GM13977 (cell line): ENCODE measurements around the gene SNX4.

Source experiments
- DNase-seq: peaks from one replicate; pipeline ENCODE4 v3.0.0; 2012; ENCODE audit warnings: low spot score
- CTCF ChIP-seq: IDR thresholded peaks from 2 replicates; pipeline ENCODE4 v1.5.1; 2012; ENCODE audit warnings: mild to moderate bottlenecking, control low read depth; ENCODE audit not compliant: insufficient read depth; ENCODE audit errors: extremely low read depth, missing control alignments
- in situ Hi-C: fragments of 300-500 bp; cut with MboI; formaldehyde crosslinking; loops from one replicate; pipeline ENCODE4 v1.12.0; 2022; ENCODE audit warnings: low sequenced_read_pairs, low pct_unique_long_range_greater_than_20kb, mixed read lengths, inconsistent platforms; ENCODE audit not compliant: unreplicated experiment

Gene SNX4

GRCh38 chr3:125470671-125471070, 49.3 kb downstream of the SNX4 start:
- no peak for DNase-seq

DNA sequence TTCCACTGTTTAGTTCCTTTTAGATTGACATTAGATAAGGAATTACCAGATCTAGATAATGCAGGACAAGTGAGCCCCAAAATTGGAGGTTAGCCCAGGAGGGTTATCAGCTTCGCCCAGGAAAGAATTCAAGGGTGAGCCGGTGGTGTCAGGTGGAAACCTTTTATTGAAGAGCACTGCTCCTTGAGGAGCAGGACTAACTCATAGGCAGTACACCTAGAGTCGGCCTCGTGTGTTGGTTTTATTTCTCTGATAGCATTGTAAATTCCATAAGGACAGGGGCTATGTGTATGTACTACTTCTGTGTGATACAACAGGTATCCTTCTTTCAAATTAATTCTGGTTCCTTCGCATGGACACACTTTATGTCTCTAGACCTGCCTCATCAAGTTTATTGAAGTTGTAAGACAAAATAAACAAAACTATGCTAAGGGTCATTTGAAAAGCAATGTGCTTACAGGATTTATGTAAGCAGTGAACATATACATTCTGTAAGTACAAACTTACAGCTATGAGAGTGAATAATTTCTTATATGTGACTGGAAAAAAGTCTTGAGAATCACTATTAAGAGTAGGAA, 57.2 kb downstream of the SNX4 start:
- TF ChIP-seq CTCF, result no peak
- DNase-seq, result no peak
- in situ Hi-C loops, result no loop called here

More at GRCh38 chr3:125470671-125471070, 49.3 kb downstream of the SNX4 start:
- in situ Hi-C loops, result no loop called here
- no peak for TF ChIP-seq CTCF

- in situ Hi-C loops, result no loop called here
- no peak for DNase-seq
- TF ChIP-seq CTCF, result no peak
Observed at GRCh38 chr3:125461896-125462295, 58.1 kb downstream of the SNX4 start.

GRCh38 chr3:125460233-125460632, 59.8 kb downstream of the SNX4 start:
- no peak for TF ChIP-seq CTCF
- DNase-seq, result no peak
- in situ Hi-C loops, result no loop called here

GRCh38 chr3:125443923-125444322, 76.1 kb downstream of the SNX4 start:
- in situ Hi-C loops, result loop anchor here (25.0 kb wide), 2 partner anchors 507 to 682 kb away; partner anchors contain the start of gene MUC13
- TF ChIP-seq CTCF, result no peak
- DNase-seq, result no peak

- no peak for TF ChIP-seq CTCF
- DNase-seq, result no peak
- in situ Hi-C loops, result loop anchor here (25.0 kb wide), 2 partner anchors 505 to 680 kb away; partner anchors contain the start of gene MUC13
Observed at GRCh38 chr3:125442506-125442905, 77.5 kb downstream of the SNX4 start.
